NCI-H1092 treated with DMSO at 0.1 percent for 48 hours (cell line): Measurements from ENCODE around the gene ZNF33B.
"Not testable (repeated sequence)": the region's sequence is repeated elsewhere in the genome, so short reads cannot be mapped to it uniquely, and the experiment has no call there.

Source experiments
- DNase-seq: peaks from one replicate; lab custom pipeline; 2025; lab: John Stamatoyannopoulos, UW

ZNF33B gene

DNA sequence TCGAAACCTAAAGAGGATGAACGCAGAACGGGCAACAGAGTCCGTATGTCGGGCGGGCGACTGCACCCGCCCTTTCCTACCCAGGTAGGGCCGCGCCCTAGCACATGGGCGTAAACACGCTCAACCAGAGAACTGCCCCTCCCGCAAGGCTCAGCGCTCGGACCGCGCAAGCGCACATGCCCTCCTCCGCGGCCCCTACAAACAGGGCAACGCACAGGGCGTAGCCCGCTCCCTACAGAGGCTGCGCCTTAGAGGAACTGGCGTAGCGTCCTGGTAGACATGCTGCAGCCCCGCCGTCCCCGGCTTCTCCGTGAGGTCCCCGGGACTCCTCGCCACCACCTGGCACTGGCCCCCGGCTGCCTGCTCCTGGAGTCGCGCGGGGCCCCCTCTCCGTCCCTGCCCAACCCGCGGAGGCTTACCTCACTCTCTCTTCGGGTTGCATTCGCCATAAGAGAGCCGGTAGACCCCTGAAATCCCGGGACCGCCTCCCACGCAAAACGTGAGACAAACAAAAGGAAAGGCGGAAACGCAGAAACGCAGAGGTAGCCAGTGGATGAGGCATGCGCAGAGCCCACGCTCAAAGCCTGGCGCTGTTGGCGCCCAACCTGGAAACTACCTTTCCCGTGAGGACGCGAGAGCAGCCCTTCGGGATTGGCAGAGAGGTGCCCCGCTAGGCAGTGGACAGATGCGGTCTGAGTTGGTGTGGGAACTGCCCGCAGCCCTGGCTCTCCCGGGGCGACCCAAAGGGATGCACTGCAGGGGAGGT is at the start of gene ZNF33B:
ZNF33B (minus strand) TSS at position 516 of the 766 bp plus-strand sequence. CDS start 1,642 bp downstream, outside the sequence.
- DNase-seq = peak; percentile 89

DNA sequence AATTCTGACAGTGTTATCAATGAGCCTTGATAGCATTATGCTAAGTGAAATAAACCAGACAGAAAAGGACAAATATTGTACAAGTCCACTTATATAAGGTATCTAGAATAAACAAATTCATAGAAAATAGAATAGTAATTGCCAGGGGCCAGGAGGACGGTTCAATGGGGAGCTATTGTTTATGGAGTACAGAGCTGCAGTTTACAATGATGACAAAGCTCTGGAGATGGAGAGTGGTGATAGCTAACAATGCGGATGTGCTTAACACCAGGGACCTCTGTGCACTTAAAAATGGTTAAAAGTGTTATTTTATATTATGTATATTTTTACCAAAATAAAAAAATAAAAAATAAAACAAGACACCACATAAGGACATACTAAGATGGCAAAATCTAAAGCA is 46.1 kb upstream of the ZNF33B start:
- no peak for DNase-seq

DNA sequence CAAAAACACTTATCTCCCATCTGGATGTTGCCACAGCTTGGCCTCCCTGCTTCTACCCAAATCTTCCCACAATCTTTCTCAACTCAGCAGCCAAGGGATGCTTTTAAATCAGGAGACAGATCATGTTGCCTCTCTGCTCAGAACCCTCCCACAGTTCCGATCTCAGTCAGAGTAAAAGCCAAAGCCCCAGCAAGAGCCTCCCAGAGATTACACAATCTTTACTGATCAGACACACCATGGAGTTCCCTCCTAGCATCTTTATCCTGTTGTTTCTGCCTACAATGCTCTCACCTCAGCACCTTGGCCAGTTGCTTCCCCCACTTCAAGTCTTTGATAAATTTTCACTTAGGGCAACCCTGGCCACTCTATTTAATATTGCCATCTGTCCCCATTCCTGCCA is 41.9 kb upstream of the ZNF33B start:
- no peak for DNase-seq

DNA sequence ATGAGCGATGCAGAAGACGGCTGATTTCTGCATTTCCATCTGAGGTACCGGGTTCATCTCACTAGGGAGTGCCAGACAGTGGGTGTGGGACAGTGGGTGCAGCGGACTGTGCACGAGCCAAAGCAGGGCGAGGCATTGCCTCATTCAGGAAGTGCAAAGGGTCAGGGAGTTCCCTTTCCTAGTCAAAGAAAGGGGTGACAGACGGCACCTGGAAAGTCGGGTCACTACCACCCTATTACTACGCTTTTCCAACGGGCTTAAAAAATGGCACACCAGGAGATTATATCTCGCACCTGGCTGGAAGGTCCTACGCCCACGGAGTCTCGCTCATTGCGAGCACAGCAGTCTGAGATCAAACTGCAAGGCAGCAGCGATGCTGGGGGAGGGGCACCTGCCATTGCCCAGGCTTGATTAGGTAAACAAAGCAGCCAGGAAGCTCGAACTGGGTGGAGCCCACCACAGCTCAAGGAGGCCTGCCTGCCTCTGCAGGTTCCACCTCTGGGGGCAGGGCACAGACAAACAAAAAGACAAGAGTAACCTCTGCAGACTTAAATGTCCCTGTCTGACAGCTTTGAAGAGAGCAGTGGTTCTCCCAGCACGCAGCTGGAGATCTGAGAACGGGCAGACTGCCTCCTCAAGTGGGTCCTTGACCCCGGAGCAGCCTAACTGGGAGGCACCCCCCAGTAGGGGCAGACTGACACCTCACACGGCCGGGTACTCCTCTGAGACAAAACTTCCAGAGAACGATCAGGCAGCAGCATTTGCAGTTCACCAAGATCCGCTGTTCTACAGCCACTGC is 27.0 kb upstream of the ZNF33B start:
- DNase-seq = not testable (repeated sequence)

DNA sequence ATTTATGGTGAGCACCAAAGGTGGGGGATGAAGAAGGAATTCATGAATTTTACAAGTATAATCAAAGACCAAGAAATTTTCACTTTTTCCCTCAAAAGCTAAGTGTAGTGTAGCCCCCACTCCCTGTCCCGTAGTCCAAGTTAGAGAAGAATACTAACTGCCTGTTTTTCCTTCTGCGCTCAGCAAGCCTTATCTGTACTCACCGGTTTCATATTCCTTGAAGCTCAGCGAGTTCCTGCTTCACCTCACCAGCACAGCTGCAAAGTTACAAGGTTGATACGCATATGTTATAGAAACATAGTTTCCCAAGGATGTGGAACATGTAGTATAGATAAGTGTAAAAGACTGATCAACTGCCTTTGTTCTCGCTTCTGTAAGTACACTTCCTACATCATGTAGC is 16.0 kb upstream of the ZNF33B start:
- DNase-seq = no peak

DNA sequence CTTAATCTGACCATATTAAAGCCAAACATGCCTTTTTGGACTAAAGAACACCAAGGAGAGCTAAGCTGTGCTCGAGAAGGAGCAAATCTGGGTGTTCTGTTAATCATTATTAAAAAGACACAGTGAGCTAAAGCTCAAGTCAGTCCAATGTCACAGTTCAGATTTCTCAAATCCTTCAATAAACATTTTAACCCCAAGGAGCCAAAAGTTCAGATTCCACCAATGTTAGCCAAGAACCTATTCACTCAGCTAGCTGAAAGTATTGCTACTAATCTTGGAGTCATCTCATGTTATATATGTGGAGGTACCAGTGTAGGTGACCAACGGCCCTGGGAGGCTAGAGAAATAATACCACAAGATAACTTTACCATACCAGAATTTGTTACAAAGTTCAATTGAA is 14.5 kb upstream of the ZNF33B start:
- no peak for DNase-seq

DNA sequence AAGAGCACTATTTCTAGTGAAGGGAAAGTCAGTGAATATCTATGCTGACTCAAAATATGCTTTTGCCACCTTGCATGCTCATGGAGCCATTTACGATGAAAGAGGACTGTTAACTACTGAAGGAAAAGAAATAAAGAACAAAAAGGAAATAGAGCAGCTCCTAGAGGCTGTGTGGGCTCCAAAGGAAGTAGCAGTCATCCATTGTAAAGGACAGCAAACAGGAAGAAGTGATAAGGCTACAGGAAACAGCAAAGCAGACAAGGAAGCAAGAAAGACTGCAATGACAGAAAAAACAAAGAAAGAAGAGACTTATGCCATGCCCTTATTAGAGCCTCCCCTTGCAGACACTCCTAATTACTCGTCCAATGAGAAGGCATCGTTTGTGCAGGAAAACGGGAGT is 12.0 kb upstream of the ZNF33B start:
- no peak for DNase-seq

DNA sequence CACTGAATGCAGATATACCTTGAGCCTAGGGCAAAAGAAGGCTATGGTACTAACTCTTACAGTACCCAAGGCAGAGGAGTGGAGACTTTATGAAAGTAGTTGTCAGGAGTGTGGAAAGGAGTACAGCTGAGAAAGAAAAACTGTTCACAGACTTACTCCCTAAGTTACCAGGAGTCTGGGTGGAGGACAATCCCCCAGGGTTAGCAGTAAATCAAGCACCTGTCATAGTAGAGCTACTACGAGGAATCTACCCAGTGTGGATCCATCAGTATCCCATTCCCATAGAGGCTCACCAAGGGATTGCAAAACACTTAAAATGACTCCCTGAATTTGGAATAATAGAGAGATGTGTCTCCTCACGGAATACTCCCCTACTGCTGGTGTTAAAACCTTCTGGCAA is 10.1 kb upstream of the ZNF33B start:
- no peak for DNase-seq

DNA sequence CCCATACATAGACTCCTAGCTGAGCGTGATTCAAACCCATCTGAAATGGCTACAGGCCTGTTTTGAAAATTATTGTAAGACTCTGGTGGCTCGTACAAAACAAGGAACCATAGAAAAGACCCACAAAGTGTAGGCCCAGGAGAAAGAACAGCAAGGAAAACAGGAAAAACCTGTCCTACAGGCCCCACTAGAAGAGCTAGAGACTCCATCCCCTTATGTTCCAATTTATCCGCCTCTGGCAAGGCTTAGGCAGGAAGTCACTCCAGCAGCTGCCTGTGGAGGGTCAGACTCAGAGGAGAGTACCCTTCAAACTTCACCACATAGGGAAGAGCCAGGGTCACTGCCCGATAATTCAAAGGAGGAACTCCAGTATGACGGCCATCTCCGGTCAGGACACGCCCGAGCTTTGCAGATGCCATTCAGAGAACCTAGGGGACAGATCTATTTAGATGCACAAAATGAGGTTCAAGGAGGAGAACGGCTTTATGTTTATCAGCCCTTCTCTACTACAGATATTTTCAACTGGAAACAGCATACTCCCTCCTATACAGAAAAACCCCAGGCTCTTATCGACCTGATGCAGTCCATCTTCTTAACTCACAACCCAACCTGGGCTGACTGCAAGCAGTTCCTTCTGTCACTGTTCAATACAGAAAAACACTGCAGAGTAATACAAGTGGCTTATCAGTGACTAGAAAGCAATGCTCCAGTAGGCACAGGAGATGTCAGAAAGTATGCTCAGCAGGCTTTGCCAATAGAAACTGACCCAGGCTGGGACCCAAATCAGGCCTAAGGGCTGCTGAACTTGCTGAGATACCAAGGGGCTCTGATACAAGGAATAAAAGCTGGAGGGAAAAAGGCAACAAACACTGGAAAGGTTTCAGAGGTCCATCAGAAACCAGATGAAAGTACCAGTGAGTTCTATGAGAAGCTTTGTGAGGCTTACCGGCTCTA is 8.6 kb upstream of the ZNF33B start:
- no peak for DNase-seq

DNA sequence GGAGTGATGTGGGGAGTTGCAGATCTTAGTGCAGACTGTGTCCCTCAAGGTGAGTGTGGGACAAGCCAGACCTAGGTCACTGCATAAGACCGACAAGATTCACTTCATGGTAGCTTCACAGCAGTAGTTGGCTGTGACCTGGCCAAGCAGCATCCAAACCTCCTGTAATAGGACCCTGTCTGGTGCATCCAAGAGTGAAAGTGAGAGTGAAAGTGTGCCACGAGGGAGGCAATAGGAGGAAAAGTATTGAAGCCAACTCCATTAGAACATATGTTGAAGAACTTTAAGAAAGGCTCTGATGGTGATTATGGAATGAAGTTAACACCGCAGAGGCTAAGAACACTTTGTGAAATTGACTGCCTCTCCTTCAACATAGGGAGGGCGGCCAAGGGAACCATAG is 7.8 kb upstream of the ZNF33B start:
- no peak for DNase-seq

DNA sequence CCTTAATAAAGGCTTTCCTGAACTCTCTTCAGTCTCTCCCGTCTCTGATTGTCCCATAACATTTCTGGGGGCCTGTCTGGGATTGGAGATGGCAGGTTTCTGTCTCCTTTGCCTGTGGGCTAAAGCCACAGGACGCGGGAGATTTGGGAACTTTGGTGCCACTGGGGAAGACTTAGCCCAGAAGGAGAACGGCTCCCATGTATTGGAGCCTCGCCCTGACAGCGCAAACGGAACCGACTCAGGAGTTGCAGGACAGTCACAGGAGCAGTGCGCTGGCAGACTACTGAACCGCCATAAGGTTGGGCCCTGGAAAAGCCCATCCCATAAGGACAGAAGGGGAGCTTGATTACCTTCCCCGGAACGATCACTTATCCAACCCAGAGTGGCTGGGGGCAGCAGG is 7.1 kb upstream of the ZNF33B start:
- no peak for DNase-seq

DNA sequence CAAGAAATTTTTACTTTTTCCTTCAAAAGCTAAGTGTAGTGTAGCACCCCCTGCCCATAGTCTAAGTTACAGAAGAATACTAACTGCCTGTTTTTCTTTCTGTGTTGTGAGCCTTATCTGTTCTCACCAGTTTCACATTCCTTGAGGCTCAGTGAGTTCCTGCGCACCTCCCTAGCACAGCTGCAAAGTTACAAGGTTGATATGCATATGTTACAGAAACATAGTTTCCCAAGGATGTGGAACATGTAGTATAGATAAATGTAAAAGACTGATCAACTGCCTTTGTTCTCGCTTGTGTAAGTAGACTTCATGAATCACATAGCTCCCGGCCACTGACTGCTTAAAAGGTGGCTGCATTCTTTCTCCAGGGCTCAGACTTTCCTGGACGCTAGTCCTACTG is 6.7 kb upstream of the ZNF33B start:
- DNase-seq = no peak

DNA sequence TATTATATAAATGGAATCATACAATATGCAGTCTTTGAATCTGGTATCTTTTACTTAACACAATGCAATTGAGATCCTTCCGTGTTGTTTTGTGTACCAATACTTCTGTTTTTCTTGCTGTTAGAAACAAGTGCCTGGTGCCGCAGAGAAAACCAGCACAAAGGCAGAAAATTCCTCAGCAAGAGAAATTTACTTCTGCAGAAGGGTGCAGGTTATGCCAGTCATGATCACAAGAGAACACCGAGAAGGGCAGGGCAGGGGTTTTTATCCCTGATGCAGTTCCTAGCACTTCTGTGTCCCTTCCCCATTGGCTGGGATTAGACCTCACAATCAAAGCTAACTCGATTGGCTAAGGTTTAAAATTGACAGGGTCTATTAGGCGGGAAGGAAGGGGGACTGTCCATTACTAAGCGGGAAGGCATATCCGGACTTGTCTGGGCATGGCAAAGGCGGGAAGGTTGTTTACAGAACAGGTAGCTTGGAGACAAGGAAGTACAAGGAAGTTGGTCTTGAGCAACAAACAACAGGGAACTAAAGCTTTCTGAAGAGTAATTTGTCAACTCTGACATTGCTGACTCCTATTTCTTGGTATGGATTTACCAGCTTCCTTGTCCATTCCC is 2.4 kb upstream of the ZNF33B start:
- DNase-seq = no peak

DNA sequence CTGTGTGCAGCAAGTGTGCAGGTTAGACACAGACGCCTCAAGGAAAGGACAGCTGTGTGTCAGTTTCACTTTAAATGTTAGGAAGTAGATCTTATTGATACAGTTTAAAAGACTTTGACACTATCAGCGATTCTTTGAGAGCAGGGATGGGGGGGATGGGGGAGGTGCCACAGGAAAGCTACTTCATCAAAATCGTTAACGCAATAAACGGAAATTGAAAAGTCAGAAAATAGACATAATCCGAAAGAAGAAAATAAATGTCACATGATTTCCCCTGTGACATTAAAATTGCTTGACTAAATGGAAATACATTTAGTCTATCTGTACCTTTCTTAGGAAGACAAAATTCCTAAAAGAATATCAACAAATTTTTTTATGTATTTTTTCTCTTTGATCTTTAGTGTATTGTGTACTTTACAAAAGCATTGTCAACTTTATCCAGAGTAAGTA is 476 bp upstream of the ZNF33B start:
- DNase-seq = no peak

DNA sequence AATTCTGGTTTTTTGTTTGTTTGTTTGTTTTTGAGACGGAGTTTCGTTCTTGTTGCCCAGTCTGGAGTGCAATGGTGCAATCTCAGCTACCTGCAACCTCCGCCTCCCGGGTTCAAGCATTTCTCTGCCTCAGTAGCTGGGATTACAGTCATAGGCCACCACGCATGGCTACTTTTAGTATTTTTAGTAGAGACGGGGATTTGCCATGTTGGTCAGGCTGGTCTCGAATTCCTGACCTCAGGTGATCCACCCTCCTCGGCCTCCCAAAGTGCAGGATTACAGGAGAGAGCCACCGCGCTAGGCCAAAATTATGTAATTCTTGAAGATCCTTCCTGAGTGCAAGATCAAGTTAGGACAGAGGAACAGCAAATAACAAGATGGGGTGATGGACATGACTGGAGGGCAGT is 719 bp downstream of the ZNF33B start:
- no peak for DNase-seq

DNA sequence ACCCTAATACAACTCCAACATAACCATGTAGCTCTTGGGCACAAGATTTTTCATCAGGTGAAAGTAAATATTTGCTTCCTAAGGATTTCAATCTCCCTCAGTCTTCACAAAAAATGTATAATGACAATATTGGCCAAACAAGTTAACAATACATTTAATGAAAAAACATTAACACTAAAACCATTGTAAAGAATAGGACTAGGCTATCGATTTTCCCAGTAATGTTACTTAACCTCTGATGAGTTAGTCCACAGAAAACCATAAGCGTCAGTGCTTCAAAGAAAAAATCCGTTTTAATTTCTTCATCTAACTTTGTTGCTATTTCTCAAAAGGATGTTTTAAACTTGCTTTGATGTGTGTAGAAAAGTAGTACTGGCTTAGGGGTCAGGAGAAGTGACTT is 1.2 kb downstream of the ZNF33B start:
- no peak for DNase-seq

DNA sequence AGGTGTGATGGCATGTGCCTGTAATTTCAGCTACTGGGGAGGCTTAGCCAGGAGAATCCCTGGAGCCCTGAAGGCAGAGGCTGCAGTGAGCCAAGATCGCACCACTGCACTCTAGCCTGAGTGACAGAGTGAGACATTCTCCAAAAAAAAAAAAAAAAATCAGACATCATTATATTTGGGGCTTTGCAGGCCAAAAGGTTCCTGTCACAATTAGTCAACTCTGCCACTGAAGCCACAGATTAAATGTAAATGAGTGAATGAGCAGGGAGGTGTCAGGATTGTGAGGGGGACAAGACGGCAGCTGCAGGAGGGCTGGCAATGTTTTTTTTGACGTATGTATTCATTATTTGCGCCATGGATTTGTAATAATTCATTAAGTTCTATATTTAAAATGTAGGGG is 3.3 kb downstream of the ZNF33B start:
- no peak for DNase-seq

DNA sequence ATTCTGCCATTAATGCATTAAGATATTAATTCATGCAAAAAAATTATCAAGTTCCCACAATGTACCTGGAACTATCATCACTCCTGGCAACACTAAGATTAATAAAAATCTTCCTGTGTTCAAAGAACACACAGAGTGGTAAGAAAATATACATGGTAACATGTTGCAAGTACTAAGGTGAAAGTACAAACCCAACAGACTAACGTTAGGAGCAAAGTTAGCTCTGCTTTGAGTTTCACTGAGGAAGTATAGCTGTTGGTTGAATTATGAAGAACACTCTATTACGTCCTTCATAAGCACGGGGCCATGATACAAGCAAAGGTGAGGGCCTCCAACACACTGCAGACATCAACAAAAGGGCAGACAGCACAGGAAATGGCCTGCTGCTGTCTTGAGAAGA is 5.8 kb downstream of the ZNF33B start:
- no peak for DNase-seq

DNA sequence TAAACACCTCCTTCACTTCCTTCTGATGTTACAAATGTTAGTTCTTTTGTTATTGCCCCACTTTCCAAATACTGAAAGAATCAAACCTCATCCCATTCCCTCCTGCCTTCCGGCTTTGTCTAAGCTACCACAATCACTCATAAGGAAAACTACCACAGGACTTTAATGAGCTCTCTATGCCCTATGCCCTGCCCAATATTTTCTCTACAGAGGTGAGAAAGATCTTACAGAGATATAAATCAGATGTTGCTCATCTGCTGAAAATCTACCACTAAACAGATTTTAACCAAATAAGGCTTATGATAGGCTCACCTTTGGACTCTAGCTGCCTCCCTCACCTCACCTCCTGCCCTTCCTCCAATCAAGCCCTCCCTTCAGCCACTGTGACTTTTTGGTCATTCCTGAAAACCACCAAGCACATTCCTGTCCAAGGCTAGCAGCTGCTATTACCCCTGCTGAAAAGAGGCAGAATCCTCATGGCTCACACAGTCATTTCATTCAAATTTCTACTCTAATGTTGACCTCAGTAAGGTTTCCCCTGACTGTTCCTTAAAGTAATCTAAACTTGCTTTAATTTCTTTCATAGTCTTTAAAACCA is 7.7 kb downstream of the ZNF33B start:
- DNase-seq = no peak

DNA sequence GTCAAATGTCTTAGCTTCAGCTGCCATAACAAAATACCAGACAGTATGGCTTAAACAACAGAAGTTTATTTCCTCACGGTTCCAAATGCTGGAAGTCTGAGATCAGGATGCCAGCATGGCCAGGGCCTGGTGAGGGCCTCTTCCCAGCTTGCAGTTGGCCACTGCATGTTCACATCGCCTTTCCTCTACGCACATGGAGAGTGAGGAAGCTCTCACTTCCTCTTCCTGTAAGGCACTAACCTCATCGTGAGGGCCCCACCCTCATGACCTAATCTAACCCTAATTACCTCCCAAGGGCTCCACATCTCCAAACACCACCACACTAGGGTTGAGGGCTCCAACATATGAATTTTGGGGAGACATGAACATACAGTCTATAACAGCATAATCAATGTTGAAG is 14.4 kb downstream of the ZNF33B start:
- DNase-seq = no peak

DNA sequence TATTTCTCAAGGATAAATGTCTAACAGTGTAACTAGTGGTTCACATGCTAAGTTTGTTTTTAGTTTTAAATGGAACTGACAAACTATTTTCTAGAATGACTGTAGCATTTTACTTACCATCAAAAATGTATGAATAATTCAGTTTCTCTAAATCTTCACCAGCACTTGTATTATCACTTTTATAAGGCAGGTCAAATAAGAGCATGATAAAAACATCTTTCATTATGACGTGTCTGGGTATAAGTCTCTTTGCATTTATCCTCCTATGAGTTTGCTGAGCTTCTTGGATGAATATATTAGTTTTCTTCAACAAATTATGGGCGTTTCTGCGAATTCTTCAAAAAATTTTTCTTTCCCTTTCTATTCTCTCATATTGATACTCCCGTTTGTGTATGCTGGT is 19.9 kb downstream of the ZNF33B start:
- no peak for DNase-seq
